HG02938 (cell line): ENCODE measurements around the gene SPECC1.
"Not testable (repeated sequence)": the region's sequence is repeated elsewhere in the genome, so short reads cannot be mapped to it uniquely, and the experiment has no call there.

Source experiments
- ATAC-seq: cut with Tn5 transposase; IDR thresholded peaks from one replicate; pipeline ENCODE4 v1.9.1; 2021; ENCODE audit warnings: mild to moderate bottlenecking, moderate library complexity; ENCODE audit not compliant: unreplicated experiment

The SPECC1 gene

DNA sequence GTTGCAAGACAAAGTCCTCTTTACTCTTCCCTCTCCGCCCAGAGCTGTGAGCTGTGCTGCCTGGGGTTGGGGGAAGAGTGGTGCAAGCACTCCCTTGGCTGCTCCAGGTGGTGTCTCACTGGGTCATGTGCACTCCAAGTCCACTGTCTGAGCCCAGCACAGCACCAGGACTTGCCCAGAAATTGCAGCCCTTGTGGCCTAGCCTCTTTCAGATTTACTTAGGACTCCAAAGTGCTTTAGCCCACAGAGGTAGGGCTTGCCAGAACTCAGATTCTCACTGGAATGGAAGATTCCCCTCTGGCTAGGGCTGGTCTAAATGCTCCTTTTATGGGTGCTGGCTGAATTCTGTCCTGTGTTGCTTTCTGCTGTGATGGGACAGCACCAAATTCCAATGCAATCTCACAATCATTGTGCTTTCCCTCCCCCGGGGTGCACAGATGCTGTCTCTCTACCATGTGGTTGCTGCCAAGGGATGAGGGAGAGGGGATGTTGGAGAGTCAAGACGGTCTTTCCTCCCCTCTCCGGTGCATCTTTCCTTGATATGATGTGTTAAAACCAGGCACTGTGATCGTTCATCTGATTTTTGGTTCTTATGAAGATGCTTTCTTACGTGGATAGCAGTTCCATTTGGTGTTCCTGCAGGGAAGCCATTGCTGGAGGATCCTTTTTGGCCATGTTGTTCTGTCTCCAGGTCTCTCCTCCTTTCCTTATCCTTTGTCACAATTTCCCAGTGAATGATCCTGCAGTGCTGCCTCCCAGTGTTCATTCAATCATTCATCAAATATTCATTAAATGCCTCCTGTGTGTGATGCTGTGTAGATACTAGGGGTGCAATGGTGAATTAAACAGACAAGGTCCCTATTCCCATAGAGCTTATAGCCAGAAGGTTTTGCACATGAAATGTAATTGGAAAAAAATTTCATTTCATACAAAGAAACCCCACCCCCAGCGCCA lies 216.3 kb downstream of the SPECC1 start:
- no peak for ATAC-seq

DNA sequence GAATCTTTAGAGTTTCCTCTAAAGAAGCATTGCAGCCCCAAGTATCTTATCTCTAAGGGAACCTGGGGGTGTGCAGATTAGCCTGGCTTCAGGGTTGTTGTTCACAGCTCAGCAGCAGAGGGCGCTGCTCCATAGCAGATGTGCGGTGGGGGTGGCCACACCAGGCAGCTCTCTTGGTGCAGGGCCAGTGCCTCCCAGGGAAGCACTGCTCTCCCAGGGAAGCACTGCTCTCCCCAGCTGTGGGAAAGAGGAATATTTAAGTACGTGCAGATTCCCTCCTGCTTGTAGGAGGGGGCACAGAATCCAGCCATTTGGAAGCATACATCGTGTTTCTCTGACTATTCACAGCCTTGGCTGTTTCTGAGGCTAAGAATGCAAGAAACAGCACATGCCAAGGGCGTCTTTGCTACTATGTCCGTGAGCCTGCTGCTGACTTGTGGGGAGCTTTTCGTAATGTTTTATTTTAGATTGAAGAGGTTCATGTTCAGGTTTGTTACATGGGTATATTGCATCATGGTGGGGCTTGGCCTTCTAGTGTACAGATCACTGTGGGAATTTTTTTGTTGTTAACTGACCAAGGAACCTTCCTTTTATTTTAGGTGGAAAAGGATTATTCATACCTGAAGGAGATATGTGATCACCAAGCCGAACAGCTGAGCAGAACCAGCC lies 217.8 kb downstream of the SPECC1 start:
- peak; percentile 67 for ATAC-seq

DNA sequence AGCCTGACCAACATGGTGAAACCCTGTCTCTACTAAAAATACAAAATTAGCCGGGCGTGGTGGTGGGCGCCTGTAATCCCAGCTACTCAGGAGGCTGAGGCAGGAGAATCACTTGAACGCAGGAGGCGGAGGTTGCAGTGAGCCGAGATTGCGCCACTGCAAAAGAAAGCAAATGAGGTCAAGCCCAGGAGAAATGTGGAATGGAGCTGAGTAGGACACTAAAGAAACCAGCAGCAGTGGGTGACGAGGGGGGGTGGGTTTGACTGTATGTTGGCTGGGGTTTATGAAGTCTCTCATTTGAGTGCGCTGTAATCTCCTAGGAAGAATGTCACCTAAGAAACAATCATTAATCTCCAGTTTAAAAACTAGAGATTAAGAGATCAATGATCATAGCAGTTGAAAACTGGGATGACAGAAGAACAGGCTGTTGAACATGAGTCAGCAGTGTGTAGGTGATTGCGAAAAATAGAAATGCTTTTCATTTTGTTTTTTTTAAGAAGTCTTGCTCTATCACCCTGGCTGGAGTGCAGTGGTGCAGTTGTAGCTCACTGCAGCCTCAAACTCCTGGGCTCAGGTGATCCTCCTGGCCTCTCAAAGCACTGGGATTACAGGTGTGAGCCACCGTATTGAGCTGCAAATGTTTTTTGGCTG lies 218.7 kb downstream of the SPECC1 start:
- ATAC-seq: not testable (repeated sequence)

DNA sequence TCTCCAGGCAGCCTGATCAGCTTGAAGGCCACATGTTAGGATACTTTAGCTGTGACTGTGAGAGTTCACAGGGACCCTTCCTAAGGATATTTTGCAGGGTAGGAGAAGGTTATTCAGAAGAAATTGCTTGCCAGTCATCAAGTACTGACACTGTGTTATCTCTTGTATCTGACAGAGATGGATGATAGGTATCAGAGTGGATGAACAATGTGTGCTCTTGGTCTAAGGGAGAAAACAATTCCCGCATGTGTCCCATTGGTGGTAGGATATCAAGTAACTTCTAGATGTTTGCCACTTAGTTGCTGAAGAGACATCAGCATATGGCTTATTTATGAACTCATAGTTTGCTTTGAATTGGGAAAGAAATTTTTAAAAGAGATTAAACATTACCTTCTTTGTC lies 219.3 kb downstream of the SPECC1 start:
- ATAC-seq: no peak

DNA sequence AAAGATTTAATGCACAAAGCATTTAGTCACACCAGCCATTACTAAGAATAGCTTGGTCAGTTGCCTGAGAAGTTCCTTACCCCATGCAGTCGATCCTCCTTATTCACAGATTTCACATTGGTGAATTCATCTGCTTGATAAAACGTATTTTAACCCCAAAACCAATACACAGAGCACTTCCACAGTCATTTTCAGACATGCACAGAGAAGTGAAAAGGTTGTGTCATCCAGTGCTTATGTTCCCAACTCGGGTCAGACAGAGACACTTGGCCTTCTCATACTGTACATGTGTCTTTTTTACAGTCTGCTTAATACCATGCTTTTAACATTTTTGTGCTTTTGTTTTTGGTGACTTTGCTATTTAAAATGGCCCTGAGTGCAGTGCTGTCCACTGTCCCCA lies 219.7 kb downstream of the SPECC1 start:
- no peak for ATAC-seq

DNA sequence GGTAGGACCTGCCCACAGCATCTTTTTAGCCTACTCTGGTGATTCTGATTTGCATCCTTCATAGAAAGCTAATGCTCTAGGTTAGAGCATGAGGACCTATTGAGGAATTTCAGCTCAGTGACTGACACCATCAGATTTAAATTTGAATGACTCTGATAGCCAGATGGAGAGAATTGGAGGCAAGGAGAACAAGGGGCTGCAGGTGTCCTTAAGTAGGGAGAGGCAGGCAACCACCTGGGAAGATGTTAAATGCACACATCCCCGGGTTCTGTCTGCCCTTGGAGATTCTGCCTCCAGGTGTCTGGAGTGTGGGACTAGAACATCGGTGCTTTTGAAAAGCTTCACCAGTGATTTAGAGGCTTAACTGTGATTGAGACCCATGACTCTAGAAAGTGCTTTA lies 221.8 kb downstream of the SPECC1 start:
- ATAC-seq: no peak

DNA sequence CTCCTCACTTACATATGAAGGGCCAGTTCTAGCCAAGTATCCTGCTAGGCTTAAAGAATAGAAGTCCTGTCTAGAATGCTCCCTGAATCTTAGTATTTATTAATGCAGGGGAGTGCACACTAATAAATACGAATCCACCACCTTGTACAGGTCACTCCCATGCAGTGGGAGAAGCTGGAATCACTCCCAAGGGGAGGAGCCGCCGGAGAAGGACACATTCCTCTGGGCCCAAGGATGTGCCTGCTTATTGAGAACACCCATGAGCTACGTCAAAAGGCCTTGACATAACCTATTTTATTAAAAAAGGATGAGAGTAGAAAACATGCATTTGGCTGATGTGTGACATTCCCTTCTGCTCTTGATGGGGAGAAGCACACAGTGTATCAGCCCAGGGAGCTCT lies 223.5 kb downstream of the SPECC1 start:
- no peak for ATAC-seq

DNA sequence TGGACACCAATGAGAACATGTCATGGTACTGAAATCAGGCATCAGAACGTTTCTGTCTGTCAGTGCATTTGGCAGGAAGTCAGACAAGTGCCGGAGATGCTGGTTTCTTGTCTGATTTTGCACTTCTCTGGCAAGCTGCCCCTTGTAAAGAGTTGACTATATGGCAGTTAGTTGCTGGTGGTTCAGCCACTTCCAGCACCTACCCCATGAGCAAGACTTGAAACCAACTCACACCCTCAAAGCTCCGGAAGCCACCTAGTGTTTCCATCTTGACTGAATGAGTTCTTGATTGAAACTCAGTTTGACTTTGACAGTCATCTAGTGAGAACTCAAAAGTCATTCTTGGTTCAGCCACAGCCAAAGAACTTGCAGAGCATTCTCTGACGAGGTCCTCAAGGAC lies 225.1 kb downstream of the SPECC1 start:
- ATAC-seq: no peak

DNA sequence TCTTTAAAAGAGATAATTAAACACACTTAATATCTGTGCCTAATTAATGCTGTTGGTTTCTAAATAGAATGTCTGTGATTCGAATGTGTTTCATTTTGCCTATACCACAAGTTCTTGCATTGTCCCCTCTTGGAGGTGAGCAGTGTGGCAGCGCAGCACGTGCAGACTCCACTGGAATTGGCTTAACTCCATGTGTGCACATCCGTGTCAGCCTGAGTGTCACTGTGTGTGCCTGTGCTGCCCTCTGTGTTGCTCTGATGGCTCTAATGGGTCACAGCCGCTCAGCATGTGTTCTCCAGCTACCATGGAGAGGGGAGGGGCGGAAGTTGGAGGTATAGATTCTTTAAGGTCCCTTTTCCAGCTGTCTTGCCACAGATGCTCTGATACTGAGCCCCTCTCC lies 226.6 kb downstream of the SPECC1 start:
- ATAC-seq: no peak

DNA sequence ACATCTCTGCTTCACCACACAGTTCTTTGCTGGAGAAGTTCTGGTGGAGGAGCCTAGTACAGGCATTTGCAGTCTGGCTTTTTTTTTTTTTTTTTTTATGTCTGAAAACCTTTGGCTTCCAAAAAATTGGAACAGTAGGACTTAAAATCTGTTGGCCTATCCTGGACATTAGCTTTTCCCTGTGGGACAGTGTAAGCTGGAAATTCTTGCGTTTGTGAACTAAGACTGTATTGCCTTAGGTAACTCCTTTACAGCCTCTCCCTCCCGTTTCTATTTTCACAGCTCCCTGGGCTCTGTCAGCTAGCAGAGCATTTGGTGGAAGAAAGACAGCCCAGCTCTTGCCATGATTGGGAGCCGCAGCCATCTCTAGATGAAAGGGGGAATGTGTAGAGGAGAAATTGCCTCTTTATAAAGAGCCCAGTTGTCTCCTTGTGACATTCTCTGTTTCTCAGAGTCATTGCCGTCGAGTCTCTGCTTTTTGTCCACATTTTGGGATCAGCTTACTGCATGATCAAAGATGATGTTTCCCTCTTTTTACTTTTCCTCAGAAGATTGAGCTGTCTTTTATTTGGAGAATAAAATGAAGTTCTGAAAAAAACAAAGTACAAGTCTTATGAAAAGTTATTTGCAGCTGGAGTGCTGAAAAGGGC lies 227.5 kb downstream of the SPECC1 start:
- no peak for ATAC-seq

DNA sequence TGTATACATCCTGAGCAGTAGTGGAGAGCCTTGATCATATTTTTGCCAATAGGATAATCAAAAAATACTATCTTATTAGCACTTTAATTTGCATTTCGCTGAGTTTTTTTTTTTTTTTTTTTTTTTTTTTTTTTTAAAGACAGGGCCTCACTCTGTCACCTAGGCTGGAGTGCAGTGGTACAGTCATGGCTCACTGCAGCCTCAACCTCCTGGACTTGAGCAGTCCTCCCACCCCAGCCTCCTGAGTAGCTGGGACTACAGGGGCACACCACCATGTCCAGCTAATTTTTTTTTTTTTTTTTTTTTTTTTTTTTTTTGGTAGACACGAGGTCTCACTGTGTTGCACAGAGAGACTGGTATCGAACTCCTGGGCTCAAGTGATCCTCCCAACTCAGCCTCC lies 230.6 kb downstream of the SPECC1 start:
- not testable (repeated sequence) for ATAC-seq

DNA sequence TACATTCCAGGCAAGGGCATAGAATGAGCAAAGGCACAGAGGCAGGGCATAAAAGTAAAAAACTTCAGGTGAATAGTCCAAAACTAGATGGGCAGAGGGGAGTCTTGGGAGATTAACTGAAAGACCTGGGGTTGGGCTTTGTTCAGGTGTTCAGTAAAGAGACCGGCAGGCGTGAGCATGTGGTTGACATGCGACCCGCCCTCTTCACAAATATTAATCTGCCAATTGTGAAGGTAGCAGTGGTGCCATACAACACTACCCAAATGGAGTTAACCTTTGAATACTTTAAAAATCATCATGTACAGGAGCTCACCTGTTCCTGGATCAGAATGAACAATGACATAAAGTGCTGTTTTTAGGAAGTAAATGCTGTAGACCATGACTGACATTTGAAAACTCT lies 232.7 kb downstream of the SPECC1 start:
- no peak for ATAC-seq

DNA sequence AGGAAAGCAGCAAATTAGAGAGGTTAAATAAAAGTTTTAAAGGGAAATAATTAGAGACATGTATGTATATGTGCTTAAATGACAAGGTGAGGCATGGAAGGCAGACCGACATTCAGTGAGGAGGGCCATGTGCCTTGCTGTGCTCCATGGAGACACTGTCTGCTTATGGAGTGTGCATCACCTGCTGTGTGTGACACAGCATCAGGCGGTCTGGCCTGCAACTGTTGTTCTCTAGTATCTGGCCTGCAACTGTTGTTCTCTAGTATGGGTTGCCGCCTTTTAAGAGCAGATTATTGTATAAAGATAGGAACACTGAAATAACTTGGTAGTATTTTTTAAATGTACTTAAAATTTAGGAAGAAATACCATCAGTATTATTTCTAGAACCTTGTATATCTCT lies 233.1 kb downstream of the SPECC1 start:
- ATAC-seq: no peak

DNA sequence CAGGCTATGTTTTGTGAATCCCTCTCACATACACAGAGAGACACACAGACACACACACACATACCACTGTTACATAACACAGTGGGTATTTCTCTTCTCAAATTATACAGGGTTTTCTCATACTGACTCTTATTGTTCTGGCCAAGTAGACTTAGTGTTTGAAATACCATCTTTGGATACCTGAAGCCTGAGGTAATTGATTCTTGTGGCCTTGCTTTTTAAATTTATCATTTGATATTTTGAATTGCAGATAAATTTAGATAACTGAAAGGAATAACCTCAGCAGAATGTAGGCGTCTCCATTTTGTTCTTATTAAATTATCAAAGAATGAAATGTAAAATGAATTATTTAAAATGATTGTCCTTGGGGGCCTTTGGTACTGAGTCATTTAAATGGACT lies 234.4 kb downstream of the SPECC1 start:
- ATAC-seq: no peak

DNA sequence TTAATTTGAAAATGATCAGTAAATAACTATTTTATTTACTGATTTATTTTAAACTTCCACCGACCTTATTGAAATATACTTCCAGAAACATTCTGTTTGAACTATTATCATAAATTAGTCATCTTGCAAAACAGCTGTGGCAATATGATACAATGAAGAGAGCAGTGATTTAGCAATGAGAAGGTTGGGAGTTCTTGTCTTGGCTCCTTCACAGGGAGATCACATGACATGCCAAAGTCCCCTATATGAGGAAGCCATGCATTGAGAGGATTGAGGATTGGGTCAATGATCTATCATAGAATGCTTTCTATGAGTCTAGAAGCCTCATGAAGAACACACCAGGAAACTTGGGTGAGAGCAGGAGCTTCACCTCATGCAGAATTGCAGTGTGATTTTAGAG lies 235.5 kb downstream of the SPECC1 start:
- ATAC-seq: no peak

DNA sequence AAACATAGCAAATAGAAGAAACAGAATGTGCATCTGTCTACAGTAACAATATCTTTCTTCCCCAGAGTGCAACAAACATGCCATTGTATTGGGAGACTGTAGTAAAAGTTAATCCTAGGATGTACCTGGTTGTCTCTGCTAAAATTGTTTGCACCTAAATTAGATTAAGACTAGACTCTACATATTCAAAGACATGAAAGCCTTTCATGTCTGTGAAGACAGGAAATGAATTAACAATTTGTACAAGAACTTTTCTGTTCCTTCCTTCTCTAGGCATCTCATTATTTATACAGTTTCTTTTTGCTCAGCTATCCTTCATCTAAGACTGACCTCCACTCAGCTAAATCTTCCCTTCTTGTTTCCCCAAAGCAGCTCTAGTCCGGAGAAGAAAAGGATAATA lies 237.5 kb downstream of the SPECC1 start:
- ATAC-seq: no peak

DNA sequence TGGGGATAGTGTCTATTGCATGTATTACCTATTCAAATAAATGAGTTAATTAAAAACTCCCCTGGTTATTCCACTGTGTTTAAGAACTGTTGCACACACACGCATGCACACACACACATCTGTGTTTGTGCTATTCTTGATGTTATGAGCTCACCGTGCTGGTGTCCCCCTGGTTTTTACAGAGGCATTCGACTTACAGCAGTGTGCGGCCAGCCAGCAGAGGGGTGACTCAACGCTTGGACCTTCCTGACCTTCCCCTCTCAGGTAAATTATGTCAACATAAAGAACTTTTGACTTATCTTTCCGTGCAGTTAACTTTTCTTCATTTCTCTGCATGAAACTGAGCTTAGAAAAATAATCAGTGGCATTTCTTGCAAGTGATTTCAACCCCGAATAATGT lies 244.2 kb downstream of the SPECC1 start:
- no peak for ATAC-seq

DNA sequence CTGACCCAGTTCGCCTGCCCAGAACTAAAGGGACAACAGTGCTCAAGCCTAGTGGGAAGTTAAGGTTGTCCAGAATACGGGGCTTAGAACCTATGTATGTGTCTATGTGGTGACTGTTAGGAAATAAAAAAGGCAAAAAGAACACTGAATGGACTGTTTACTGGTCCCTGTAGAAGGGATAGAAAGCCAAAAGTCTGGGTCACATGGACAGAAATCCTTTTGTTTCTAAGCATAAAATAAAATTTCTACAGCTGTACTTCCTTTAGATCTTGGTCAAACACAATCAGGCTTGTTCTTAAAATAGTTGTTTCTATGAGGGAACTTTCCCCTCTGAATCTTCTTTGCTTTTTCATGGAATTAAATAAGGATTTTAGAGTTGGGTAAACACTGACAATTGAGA lies 245.4 kb downstream of the SPECC1 start:
- ATAC-seq: no peak

DNA sequence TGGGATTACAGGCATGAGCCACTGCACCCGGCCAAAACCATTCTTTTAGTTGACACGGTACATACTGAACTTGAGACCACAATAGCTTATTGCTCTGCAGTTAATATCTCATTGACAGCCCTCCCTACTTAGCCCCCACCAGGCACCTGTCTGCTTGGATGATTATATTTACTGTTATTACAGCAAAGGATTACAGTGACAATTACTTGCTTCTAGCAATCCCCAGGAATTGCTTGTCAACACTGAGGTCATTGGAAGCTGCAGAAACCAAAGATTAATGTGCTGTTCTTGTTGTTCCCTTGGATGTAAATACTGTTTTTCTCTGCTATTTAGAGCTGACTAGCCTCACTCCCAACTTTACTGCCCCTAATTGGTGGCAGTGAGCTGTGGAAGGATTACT lies 247.0 kb downstream of the SPECC1 start:
- no peak for ATAC-seq

DNA sequence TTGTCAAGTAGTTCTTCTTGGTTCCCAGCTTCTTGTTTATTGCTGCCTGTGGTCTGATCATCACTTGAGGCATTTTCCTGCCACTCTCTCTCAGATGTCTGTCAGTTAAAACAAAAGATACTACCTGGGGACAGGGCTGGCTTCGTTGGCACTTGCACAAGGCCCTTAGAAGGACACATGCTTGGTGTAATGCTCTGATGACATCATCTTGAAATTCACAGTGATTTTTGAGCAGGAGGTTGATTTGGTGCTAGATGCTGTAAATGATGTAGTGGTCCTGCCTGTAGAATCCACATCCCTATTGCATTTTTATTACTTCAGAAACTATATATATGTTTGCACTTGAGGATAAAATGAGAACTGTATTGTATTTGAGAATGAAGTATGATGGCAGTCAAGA lies 247.8 kb downstream of the SPECC1 start:
- ATAC-seq: no peak

DNA sequence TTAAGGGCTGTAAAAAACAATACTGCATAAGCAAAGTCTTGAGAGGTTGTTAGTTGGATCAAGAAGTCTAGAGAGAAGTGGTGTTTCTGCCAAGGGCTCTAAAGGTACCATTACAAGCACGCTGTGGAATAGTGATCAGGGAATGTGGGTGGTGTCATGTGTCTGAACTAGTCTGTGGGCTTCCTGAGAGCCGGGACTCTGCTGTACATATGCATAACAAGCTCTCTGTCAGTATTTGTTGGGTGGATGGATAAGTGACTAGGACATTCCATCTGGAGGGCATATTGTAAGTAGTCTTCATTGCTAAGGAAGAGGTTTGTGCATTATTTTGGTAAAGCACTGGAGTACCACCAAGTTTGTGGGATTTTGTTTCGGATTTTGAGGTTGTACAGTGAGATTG lies 248.6 kb downstream of the SPECC1 start:
- ATAC-seq: no peak
